NT2/D1 (cell line): Measurements from ENCODE around the gene SPHK1.

Experiments
- DNase-seq: peaks from one replicate; pipeline ENCODE4 v3.0.0-alpha.2; 2011; ENCODE audit warnings: low read depth, low spot score
- H3K27me3 ChIP-seq: 2 replicates; pipeline ENCODE4 v1.6.0; 2011; ENCODE audit warnings: mild to moderate bottlenecking; ENCODE audit not compliant: insufficient read length, insufficient read depth
- H3K36me3 ChIP-seq: 2 replicates; pipeline ENCODE4 v1.6.1; 2011; ENCODE audit warnings: mild to moderate bottlenecking, low read length, mixed read lengths; ENCODE audit not compliant: insufficient read depth, insufficient read length
- H3K4me1 ChIP-seq: 2 replicates; pipeline ENCODE4 v1.5.1; 2011; ENCODE audit not compliant: insufficient read depth, insufficient read length
- H3K4me3 ChIP-seq: 2 replicates; pipeline ENCODE4 v1.5.1; 2011; ENCODE audit warnings: low read depth; ENCODE audit not compliant: insufficient read length
- H3K9ac ChIP-seq: 2 replicates; pipeline ENCODE4 v1.6.0; 2011; ENCODE audit warnings: low read depth; ENCODE audit not compliant: insufficient read length
- H3K9me3 ChIP-seq: 2 replicates; pipeline ENCODE4 v1.5.1; 2011; ENCODE audit warnings: mild to moderate bottlenecking, low read length; ENCODE audit not compliant: insufficient read depth
- SUZ12 ChIP-seq: IDR thresholded peaks from 2 replicates; pipeline ENCODE4 v1.6.1; 2011; ENCODE audit not compliant: insufficient read length, insufficient read depth; ENCODE audit errors: extremely low read depth
- YY1 ChIP-seq: IDR thresholded peaks from 2 replicates; pipeline ENCODE4 v1.6.1; 2011; ENCODE audit not compliant: insufficient read length, insufficient read depth
- ZNF274 ChIP-seq: IDR thresholded peaks from 2 replicates; pipeline ENCODE4 v1.6.1; 2011; ENCODE audit warnings: mild to moderate bottlenecking, low read depth, low read length

The SPHK1 gene

GRCh38 chr17:76433693-76434092, 49.3 kb downstream of the SPHK1 start:
- H3K4me3 ChIP-seq: no peak overlapping the region
- H3K9me3 ChIP-seq: no peaks in the 10 kb centered on the region
- no peaks in the 10 kb centered on the region for H3K27me3 ChIP-seq
- no peak overlapping the region for H3K9ac ChIP-seq
- DNase-seq: no peak
- H3K36me3 ChIP-seq: peaks cover 9% of the 10 kb centered on the region
- TF ChIP-seq YY1 (no peak), ZNF274 (no peak), SUZ12 (no peak)
- H3K4me1 ChIP-seq: peaks cover 8% of the 10 kb centered on the region

GRCh38 chr17:76434870-76435269, 50.5 kb downstream of the SPHK1 start:
- no peak for TF ChIP-seq ZNF274
- TF ChIP-seq SUZ12: no peak
- TF ChIP-seq YY1: no peak
- no peak for DNase-seq
- peaks cover 10% of the 10 kb centered on the region for H3K36me3 ChIP-seq
- peaks cover 14% of the 10 kb centered on the region for H3K4me1 ChIP-seq
- H3K9ac ChIP-seq: no peak overlapping the region
- H3K9me3 ChIP-seq: no peaks in the 10 kb centered on the region
- H3K4me3 ChIP-seq: no peak overlapping the region
- no peaks in the 10 kb centered on the region for H3K27me3 ChIP-seq

- no peaks in the 10 kb centered on the region for H3K27me3 ChIP-seq
- H3K4me1 ChIP-seq: peaks cover 15% of the 10 kb centered on the region
- DNase-seq: no peak
- peaks cover 11% of the 10 kb centered on the region for H3K36me3 ChIP-seq
- no peak for TF ChIP-seq SUZ12
- TF ChIP-seq ZNF274: no peak
- TF ChIP-seq YY1: no peak
- no peak overlapping the region for H3K9ac ChIP-seq
- H3K9me3 ChIP-seq: no peaks in the 10 kb centered on the region
- H3K4me3 ChIP-seq: no peak overlapping the region
Measured at GRCh38 chr17:76435751-76436150, 51.3 kb downstream of the SPHK1 start.
